Measurements from ENCODE around the gene GFRA1. TPM values are rescaled to one million over a fixed set of nuclear protein-coding genes. Genes with fewer than 3 reads are reported as not detected.

The GFRA1 gene
- total and polyA plus RNA-seq, 10 donors = 0.52 to 36.5 (median 4.5) TPM

- no peaks in the 10 kb centered on the region for H3K9me3 ChIP-seq
- WGBS, 5 donors = 77 to 88% (median 81%) methylated on average over 2 to 3 of the region's 3 CpGs
- TF ChIP-seq POLR2AphosphoS5 (IDR thresholded peaks at IDR 0.05) (no peak), CTCF (IDR thresholded peaks at IDR 0.05 in 8 of 11, conservative IDR thresholded peaks at IDR 0.05 in 3 of 11) (no peak), POLR2A (IDR thresholded peaks at IDR 0.05) (no peak)
Observed at GRCh38 chr10:116082762-116083161, 190.2 kb downstream of the GFRA1 start.

GRCh38 chr10:116082206-116082605 is 190.8 kb downstream of the GFRA1 start:
- intact Hi-C loops (cut with DNase I; ENCODE audit: low total_unique reads) = no loop called here
- no peak for DNase-seq
- 79 to 87% (median 83%) methylated on average over 8 of the region's 8 CpGs for WGBS, 5 donors

More at GRCh38 chr10:116082762-116083161, 190.2 kb downstream of the GFRA1 start:
- DNase-seq = no peak
- Histone ChIP-seq H3K36me3 (no peaks in the 10 kb centered on the region), H3K4me3 (no peak overlapping the region), H3K4me1 (no peaks in the 10 kb centered on the region), H3K27me3 (replicated peaks in 1 of 7) (peaks cover 0 to 3% (median 0%) of the 10 kb centered on the region in 7 donors), H3K27ac (no peak overlapping the region)
- intact Hi-C loops (cut with DNase I; ENCODE audit: low total_unique reads) = no loop called here

GRCh38 chr10:116080553-116080952 is 192.5 kb downstream of the GFRA1 start:
- DNase-seq = no peak
- no peaks in the 10 kb centered on the region for H3K27me3 ChIP-seq (replicated peaks in 1 of 7)
- H3K27ac ChIP-seq = no peak overlapping the region
- H3K36me3 ChIP-seq = no peaks in the 10 kb centered on the region
- intact Hi-C loops (cut with DNase I; ENCODE audit: low total_unique reads) = no loop called here
- H3K9me3 ChIP-seq = no peaks in the 10 kb centered on the region
- WGBS, 5 donors = 72 to 83% (median 79%) methylated on average over 4 of the region's 4 CpGs
- TF ChIP-seq POLR2A (IDR thresholded peaks at IDR 0.05) = no peak
- TF ChIP-seq CTCF (IDR thresholded peaks at IDR 0.05 in 8 of 11, conservative IDR thresholded peaks at IDR 0.05 in 3 of 11) = no peak
- no peak for TF ChIP-seq POLR2AphosphoS5 (IDR thresholded peaks at IDR 0.05)
- no peak overlapping the region for H3K4me3 ChIP-seq
- H3K4me1 ChIP-seq = no peaks in the 10 kb centered on the region

More at GRCh38 chr10:116082206-116082605, 190.8 kb downstream of the GFRA1 start:
- no peaks in the 10 kb centered on the region for H3K9me3 ChIP-seq
- no peak overlapping the region for H3K27ac ChIP-seq
- H3K36me3 ChIP-seq = no peaks in the 10 kb centered on the region
- no peak overlapping the region for H3K4me3 ChIP-seq
- no peaks in the 10 kb centered on the region for H3K4me1 ChIP-seq
- TF ChIP-seq POLR2AphosphoS5 (IDR thresholded peaks at IDR 0.05) (no peak), POLR2A (IDR thresholded peaks at IDR 0.05) (no peak), CTCF (IDR thresholded peaks at IDR 0.05 in 8 of 11, conservative IDR thresholded peaks at IDR 0.05 in 3 of 11) (no peak)
- H3K27me3 ChIP-seq (replicated peaks in 1 of 7) = no peaks in the 10 kb centered on the region

GRCh38 chr10:116079355-116079754 is 193.7 kb downstream of the GFRA1 start:
- H3K4me1 ChIP-seq = no peaks in the 10 kb centered on the region
- H3K27ac ChIP-seq = no peak overlapping the region
- H3K4me3 ChIP-seq = no peak overlapping the region
- intact Hi-C loops (cut with DNase I; ENCODE audit: low total_unique reads) = no loop called here
- H3K9me3 ChIP-seq = no peaks in the 10 kb centered on the region
- H3K27me3 ChIP-seq (replicated peaks in 1 of 7) = no peaks in the 10 kb centered on the region
- H3K36me3 ChIP-seq = no peaks in the 10 kb centered on the region
- no peak for TF ChIP-seq POLR2AphosphoS5 (IDR thresholded peaks at IDR 0.05)
- TF ChIP-seq CTCF (IDR thresholded peaks at IDR 0.05 in 8 of 11, conservative IDR thresholded peaks at IDR 0.05 in 3 of 11) = no peak
- TF ChIP-seq POLR2A (IDR thresholded peaks at IDR 0.05) = no peak
- DNase-seq = no peak
- WGBS, 5 donors = 86 to 94% (median 90%) methylated on average over 9 of the region's 9 CpGs

Data from spleen (tissue), 11 donors.